Stimulated activated CD8-positive, alpha-beta memory T cell treated with anti-CD3 and anti-CD28 coated beads, Interleukin-4, amount 100 ng/mL, for 24 hours (primary cell): Measurements from ENCODE around the gene NRP1.

Experiments used
- DNase-seq: peaks from one replicate; pipeline ENCODE4 v3.0.0-alpha.2; 2020; ENCODE audit warnings: low read depth

The NRP1 gene

GRCh38 chr10:33349268-33349667, 14.8 kb upstream of the NRP1 start:
- DNase-seq: no peak

GRCh38 chr10:33347211-33347610, 12.7 kb upstream of the NRP1 start:
- no peak for DNase-seq

- no peak for DNase-seq
These were observed 10.8 kb upstream of the NRP1 start for GRCh38 chr10:33345236-33345635.

GRCh38 chr10:33344676-33345075, 10.2 kb upstream of the NRP1 start:
- DNase-seq: no peak

GRCh38 chr10:33341637-33342036, 7.2 kb upstream of the NRP1 start:
- DNase-seq: no peak

- DNase-seq: no peak
These were observed 3.0 kb upstream of the NRP1 start for GRCh38 chr10:33337326-33337957.

- no peak for DNase-seq
These were observed 2.3 kb upstream of the NRP1 start for GRCh38 chr10:33336582-33337325.

- DNase-seq: no peak
These were observed 1.5 kb upstream of the NRP1 start for GRCh38 chr10:33335801-33336581.

- no peak for DNase-seq
These were observed 1.0 kb upstream of the NRP1 start for GRCh38 chr10:33335551-33335800.

- no peak for DNase-seq
These were observed 511 bp upstream of the NRP1 start for GRCh38 chr10:33334805-33335550.

GRCh38 chr10:33333260-33334101, 986 bp downstream of the NRP1 start:
- no peak for DNase-seq

- no peak for DNase-seq
These were observed 2.0 kb downstream of the NRP1 start for GRCh38 chr10:33332183-33333065.

- DNase-seq: no peak
These were observed 3.1 kb downstream of the NRP1 start for GRCh38 chr10:33331379-33331694.

- peak; percentile 68 for DNase-seq
These were observed 3.7 kb downstream of the NRP1 start for GRCh38 chr10:33330543-33331378.

GRCh38 chr10:33329178-33329577, 5.3 kb downstream of the NRP1 start:
- no peak for DNase-seq

GRCh38 chr10:33328253-33328652, 6.2 kb downstream of the NRP1 start:
- DNase-seq: no peak

- DNase-seq: no peak
These were observed 6.7 kb downstream of the NRP1 start for GRCh38 chr10:33327751-33328150.

- no peak for DNase-seq
These were observed 7.5 kb downstream of the NRP1 start for GRCh38 chr10:33326933-33327332.

- DNase-seq: no peak
These were observed 8.5 kb downstream of the NRP1 start for GRCh38 chr10:33325929-33326328.

- DNase-seq: no peak
These were observed 10.7 kb downstream of the NRP1 start for GRCh38 chr10:33323721-33324120.
